ENCODE data around the gene KAT6B. TPM values are rescaled to one million over a fixed set of nuclear protein-coding genes. Genes with fewer than 3 reads are reported as not detected.

The KAT6B gene
- total and polyA plus RNA-seq, 10 of the 15 experiments (the other 5 are each of a cell fraction or from before 2014, with no cell fraction given): 2.7 to 22.6 (median 15.7) TPM

DNA sequence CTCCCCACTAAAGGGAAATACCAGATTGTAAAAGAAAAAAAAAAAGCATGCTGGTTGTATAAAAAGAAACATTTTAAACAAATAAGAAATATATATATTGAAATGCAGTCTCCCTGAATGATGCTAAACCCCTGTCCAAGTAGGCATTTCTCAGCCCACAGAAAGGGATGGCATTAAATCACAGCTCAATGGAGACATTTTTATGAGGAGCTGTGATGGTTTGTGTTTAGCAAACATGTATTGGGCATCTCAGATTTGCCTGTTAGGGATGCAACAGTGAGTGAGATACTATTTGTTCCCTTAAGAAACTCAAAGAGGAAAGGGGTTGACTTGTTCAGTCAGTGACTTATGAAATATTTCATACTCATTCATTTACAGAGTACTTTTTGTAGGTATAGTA lies 51.5 kb downstream of the KAT6B start:
- ChIA-PET CTCF (interaction anchor here (1.2 kb wide), 1 partner anchor 9 kb away, joined by 4 read pairs; no protein-coding TSS in a partner anchor), POLR2A (interaction anchor here (0.7 to 1.5 kb wide), 5 partner anchors 13 to 103 kb away, joined by 3 to 4 read pairs (median 3); no protein-coding TSS in a partner anchor), RAD21 (ENCODE audit: unreplicated experiment) (no interaction called here), SMC1A (ENCODE audit: uncharacterized antibody, unreplicated experiment) (interaction anchor here (0.7 to 3.4 kb wide), 6 partner anchors 10 to 232 kb away, joined by 3 to 13 read pairs (median 4); a partner anchor contains a TSS)
- TF ChIP-seq RAD21 (IDR thresholded peaks at IDR 0.05; ENCODE audit: insufficient read depth, low read depth, low read length) (no peak), RBBP5 (conservative IDR thresholded peaks at IDR 0.05) (no peak), POLR2A (IDR thresholded peaks at IDR 0.05; ENCODE audit: low read depth, low read length) (no peak), SIN3A (IDR thresholded peaks at IDR 0.05; ENCODE audit: low read depth, low read length) (no peak), BACH1 (IDR thresholded peaks at IDR 0.05; ENCODE audit: borderline replicate concordance) (no peak), NFIC (IDR thresholded peaks at IDR 0.05; ENCODE audit: low read depth, low read length) (no peak), IRF4 (IDR thresholded peaks at IDR 0.05; ENCODE audit: low read depth, low read length) (no peak), CBFB (IDR thresholded peaks at IDR 0.05; ENCODE audit: low read depth) (no peak)
- TF ChIP-seq, protein P1, sequence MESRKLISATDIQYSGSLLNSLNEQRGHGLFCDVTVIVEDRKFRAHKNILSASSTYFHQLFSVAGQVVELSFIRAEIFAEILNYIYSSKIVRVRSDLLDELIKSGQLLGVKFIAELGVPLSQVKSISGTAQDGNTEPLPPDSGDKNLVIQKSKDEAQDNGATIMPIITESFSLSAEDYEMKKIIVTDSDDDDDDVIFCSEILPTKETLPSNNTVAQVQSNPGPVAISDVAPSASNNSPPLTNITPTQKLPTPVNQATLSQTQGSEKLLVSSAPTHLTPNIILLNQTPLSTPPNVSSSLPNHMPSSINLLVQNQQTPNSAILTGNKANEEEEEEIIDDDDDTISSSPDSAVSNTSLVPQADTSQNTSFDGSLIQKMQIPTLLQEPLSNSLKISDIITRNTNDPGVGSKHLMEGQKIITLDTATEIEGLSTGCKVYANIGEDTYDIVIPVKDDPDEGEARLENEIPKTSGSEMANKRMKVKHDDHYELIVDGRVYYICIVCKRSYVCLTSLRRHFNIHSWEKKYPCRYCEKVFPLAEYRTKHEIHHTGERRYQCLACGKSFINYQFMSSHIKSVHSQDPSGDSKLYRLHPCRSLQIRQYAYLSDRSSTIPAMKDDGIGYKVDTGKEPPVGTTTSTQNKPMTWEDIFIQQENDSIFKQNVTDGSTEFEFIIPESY (IDR thresholded peaks at IDR 0.05): no peak
- H3K36me3 ChIP-seq (ENCODE audit: control insufficient read depth in 2 of 2, insufficient read depth in 2 of 2, low read length in 1 of 2): no peaks in the 10 kb centered on the region; a peak in 1 of 4 replicates
- FAIRE-seq (no peak), DNase-seq (ENCODE audit: low read depth, low spot score) (no peak), ATAC-seq (no peak)
- H3K4me3 ChIP-seq: no peak overlapping the region
- H3K79me2 ChIP-seq (ENCODE audit: control insufficient read depth, insufficient read depth, low read length): peaks cover 15% of the 10 kb centered on the region
- no TSS peak for BruUV-seq (replicated peaks)
- H3K4me1 ChIP-seq (ENCODE audit: control insufficient read depth, insufficient read depth, low read length): peaks cover 7% of the 10 kb centered on the region; the same call in 1 of the 2 replicates
- no peak overlapping the region for H3K9ac ChIP-seq (ENCODE audit: control insufficient read depth, insufficient read depth, low read length)
- intact Hi-C loops (cut with micrococcal nuclease; ENCODE audit: unreplicated experiment) (no loop called here), in situ Hi-C loops (cut with MboI) (no loop called here)
- no peak overlapping the region for H3K4me2 ChIP-seq (ENCODE audit: control insufficient read depth, insufficient read depth)
- no peak overlapping the region for H2AFZ ChIP-seq (ENCODE audit: control insufficient read depth, low read depth, low read length)
- H3K27ac ChIP-seq (ENCODE audit: control insufficient read depth, insufficient read depth): no peak overlapping the region
- H3K27me3 ChIP-seq (replicated peaks in 1 of 2; ENCODE audit: control insufficient read depth in 2 of 2, insufficient read depth in 2 of 2, low read length in 1 of 2): no peaks in the 10 kb centered on the region
- H3K9me3 ChIP-seq (replicated peaks; ENCODE audit: control insufficient read depth, insufficient read depth, low read length): no peaks in the 10 kb centered on the region
- H4K20me1 ChIP-seq (ENCODE audit: control insufficient read depth, insufficient read depth): 0 out of 2 replicates have a peak, but pooled peaks cover 2% of the 10 kb centered on the region
